Measurements from ENCODE around the gene DRG2.

DNA sequence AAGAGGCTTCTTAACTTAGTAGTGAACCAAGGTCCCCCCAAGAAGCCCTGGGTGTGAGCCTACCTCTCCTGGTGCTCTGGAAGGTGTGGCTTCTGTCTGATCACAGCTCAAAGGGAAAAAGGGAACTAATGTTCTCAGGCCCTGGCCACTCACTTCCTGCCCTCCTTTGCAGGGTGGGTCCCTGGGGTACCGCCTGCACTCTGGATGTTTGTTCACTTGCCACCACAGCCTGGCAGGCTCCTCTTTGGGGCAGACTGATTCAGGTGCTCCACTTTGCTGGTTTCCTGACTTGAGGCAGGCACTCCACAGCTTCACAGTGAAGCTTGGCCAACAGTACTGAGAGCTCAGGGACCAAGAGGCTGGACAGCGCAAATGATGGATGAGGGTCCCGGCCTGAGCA is 14.9 kb downstream of the DRG2 start:
- no peak for TF ChIP-seq POLR2AphosphoS5 (IDR thresholded peaks at IDR 0.05; ENCODE audit: low read depth, low read length)
- TF ChIP-seq POLR2A (IDR thresholded peaks at IDR 0.05; ENCODE audit: low read depth, low read length): no peak

Data from GM12891 (cell line).